Transverse colon (tissue), 4 donors: ENCODE data around the gene FBXO8. TPM values are rescaled to one million over a fixed set of nuclear protein-coding genes. Genes with fewer than 3 reads are reported as not detected.
A peak's percentile ranks its signal among the peaks of the same experiment; 100 is the strongest.

Experiments used
- DNase-seq: peaks from one replicate; pipeline ENCODE4 v3.0.0-alpha.2; 2019
- H3K27ac ChIP-seq, 4 donors: fragments of 200-600 bp; sonication (generic); 2 replicates each; pipeline ENCODE4 v1.5.1; 2016 to 2018; ENCODE audit warnings: inconsistent platforms in 4 of 4
- H3K27me3 ChIP-seq: fragments of 200-600 bp; sonication (generic); 2 replicates; pipeline ENCODE4 v1.5.1; 2017; ENCODE audit warnings: inconsistent platforms
- H3K36me3 ChIP-seq, 4 donors: fragments of 200-600 bp; sonication (generic); 2 replicates each; pipeline ENCODE4 v1.5.1; 2017 to 2019; ENCODE audit warnings: inconsistent platforms in 4 of 4
- H3K4me1 ChIP-seq, 4 donors: fragments of 200-600 bp; sonication (generic); 2 replicates each; pipeline ENCODE4 v1.5.1; 2017 to 2020; ENCODE audit warnings: inconsistent platforms in 4 of 4
- H3K4me3 ChIP-seq, 4 donors: fragments of 200-600 bp; sonication (generic); 1 replicate in 1 of 4; 2 replicates in 3 of 4; pipeline versions ENCODE4 v1.5.1 to v1.6.1; 2017 to 2019; ENCODE audit warnings: inconsistent platforms in 4 of 4
- H3K9me3 ChIP-seq, 2 donors: fragments of 200-600 bp; sonication (generic); 2 replicates each; pipeline ENCODE4 v1.5.1; 2017 to 2019; ENCODE audit warnings: inconsistent platforms in 2 of 2
- CTCF ChIP-seq, 5 experiments: fragments of 200-600 bp in 3 of 5; fragments of 450-650 bp in 2 of 5; sonication (generic) in 3 of 5; IDR thresholded peaks; 1 replicate in 2 of 5; 2 replicates in 3 of 5; pipeline ENCODE4 v1.5.1; 2016 to 2017; ENCODE audit warnings: antibody characterized with exemption in 5 of 5, inconsistent platforms in 3 of 5, mild to moderate bottlenecking in 2 of 5, moderate library complexity in 1 of 5
- EP300 ChIP-seq: sonication (generic); formaldehyde crosslinking; IDR thresholded peaks from one replicate; pipeline ENCODE4 v1.6.1; 2017; ENCODE audit warnings: antibody characterized with exemption, low read depth
- POLR2A ChIP-seq: fragments of 450-650 bp; IDR thresholded peaks from one replicate; pipeline ENCODE4 v1.6.1; 2016; ENCODE audit warnings: antibody characterized with exemption, mild to moderate bottlenecking, moderate library complexity
- POLR2AphosphoS5 ChIP-seq, 3 donors: sonication (generic); formaldehyde crosslinking; IDR thresholded peaks; one replicate each; pipeline ENCODE4 v1.6.1; 2016; ENCODE audit warnings: antibody characterized with exemption in 3 of 3
- WGBS, 2 donors: methylation state at CpG; one replicate each; pipeline ENCODE4 v1.1.5; 2018; ENCODE audit warnings: low coverage in 1 of 2; 5-methylcytosine and 5-hydroxymethylcytosine counted together
- in situ Hi-C, 4 donors: fragments of 200-750 bp; cut with MboI; loops; one replicate each; pipeline versions ENCODE4 v1.15.0 to v1.15.1; 2017; ENCODE audit warnings: low sequenced_read_pairs in 3 of 4, low pct_ligation_motif_present in 1 of 4, low pct_unique_long_range_greater_than_20kb in 1 of 4
- intact Hi-C: fragments of 100-400 bp; cut with DNase I; formaldehyde crosslinking; loops from one replicate; pipeline ENCODE4 v1.15.1; 2023; ENCODE audit warnings: low total_unique reads
- total RNA-seq, 4 donors: library from RNA; depleted of rRNA; stranded (reverse); fragments of >200 nt; gene quantifications; one replicate each; pipeline ENCODE4 v1.1.0, GENCODE V29; 2016

FBXO8 gene
- total RNA-seq, 4 donors from 2014 or later, result 30.1 to 45.3 (median 37.1) TPM

GRCh38 chr4:174217273-174218126 lies 66.0 kb downstream of the FBXO8 start:
- intact Hi-C loops (no loop called here), in situ Hi-C loops (loop anchor here in 1 of 4 donors (25.0 kb wide), 1 partner anchor 95 kb away; no protein-coding TSS in a partner anchor)
- Histone ChIP-seq H3K27ac (peak overlapping the region in 3 of 4 donors; percentile 39 to 57 (median 39)), H3K4me1 (peaks cover 3 to 37% (median 24%) of the 10 kb centered on the region in 4 donors), H3K4me3 (peak overlapping the region; percentile 14 to 35 (median 20)), H3K36me3 (no peaks in the 10 kb centered on the region), H3K27me3 (peaks cover 95% of the 10 kb centered on the region), H3K9me3 (no peaks in the 10 kb centered on the region)
- no peak for DNase-seq
- 0 to 11% methylated on average over 2 to 41 of the region's 41 CpGs for WGBS, 2 donors
- no peak for TF ChIP-seq POLR2A
- no peak for TF ChIP-seq POLR2AphosphoS5 (IDR thresholded peaks at IDR 0.05)
- no peak for TF ChIP-seq EP300
- TF ChIP-seq CTCF (IDR thresholded peaks at IDR 0.05), result no peak

GRCh38 chr4:174216799-174217272 lies 66.6 kb downstream of the FBXO8 start:
- 33 to 70% methylated on average over 2 to 15 of the region's 15 CpGs for WGBS, 2 donors
- TF ChIP-seq POLR2AphosphoS5 (IDR thresholded peaks at IDR 0.05) (no peak), POLR2A (no peak), CTCF (IDR thresholded peaks at IDR 0.05) (no peak), EP300 (no peak)
- Histone ChIP-seq H3K9me3 (no peaks in the 10 kb centered on the region), H3K27me3 (peaks cover 99% of the 10 kb centered on the region), H3K4me3 (peak overlapping the region in 2 of 4 donors; percentile 14 to 35), H3K36me3 (no peaks in the 10 kb centered on the region), H3K27ac (peak overlapping the region in 3 of 4 donors; percentile 14 to 57 (median 39)), H3K4me1 (peaks cover 3 to 37% (median 24%) of the 10 kb centered on the region in 4 donors)
- in situ Hi-C loops (loop anchor here in 1 of 4 donors (25.0 kb wide), 1 partner anchor 95 kb away; no protein-coding TSS in a partner anchor), intact Hi-C loops (no loop called here)
- no peak for DNase-seq

GRCh38 chr4:174215961-174216680 lies 67.3 kb downstream of the FBXO8 start:
- DNase-seq, result no peak
- Histone ChIP-seq H3K36me3 (no peaks in the 10 kb centered on the region), H3K27ac (peak overlapping the region in 2 of 4 donors; percentile 14 to 20), H3K4me3 (no peak overlapping the region), H3K4me1 (peaks cover 3 to 37% (median 24%) of the 10 kb centered on the region in 4 donors), H3K9me3 (no peaks in the 10 kb centered on the region), H3K27me3 (peaks cover 99% of the 10 kb centered on the region)
- in situ Hi-C loops, result loop anchor here in 1 of 4 donors (25.0 kb wide), 1 partner anchor 96 kb away; no protein-coding TSS in a partner anchor
- 16 to 21% methylated on average over 6 to 11 of the region's 11 CpGs for WGBS, 2 donors
- TF ChIP-seq POLR2AphosphoS5 (IDR thresholded peaks at IDR 0.05) (no peak), POLR2A (no peak), CTCF (IDR thresholded peaks at IDR 0.05) (no peak), EP300 (no peak)
- intact Hi-C loops, result no loop called here

GRCh38 chr4:174215057-174215456 lies 68.4 kb downstream of the FBXO8 start:
- H3K36me3 ChIP-seq, result no peaks in the 10 kb centered on the region

More at GRCh38 chr4:174215057-174215456, 68.4 kb downstream of the FBXO8 start:
- no peak for DNase-seq
- TF ChIP-seq POLR2A (no peak), CTCF (IDR thresholded peaks at IDR 0.05) (no peak), POLR2AphosphoS5 (IDR thresholded peaks at IDR 0.05) (no peak), EP300 (no peak)
- no peaks in the 10 kb centered on the region for H3K9me3 ChIP-seq
- H3K27me3 ChIP-seq, result peaks cover 99% of the 10 kb centered on the region
- WGBS, 2 donors, result 37% methylated on average over 5 of the region's 5 CpGs
- peak overlapping the region in 1 of 4 donors; percentile 38 for H3K4me3 ChIP-seq
- in situ Hi-C loops (loop anchor here in 1 of 4 donors (25.0 kb wide), 1 partner anchor 97 kb away; no protein-coding TSS in a partner anchor), intact Hi-C loops (no loop called here)
- no peak overlapping the region for H3K27ac ChIP-seq
- H3K4me1 ChIP-seq, result peaks cover 3 to 37% (median 24%) of the 10 kb centered on the region in 4 donors
